ES-I3 (cell line): ENCODE data around the gene MCC.

ENCODE experiments used
- H3K36me3 ChIP-seq: 2 replicates; pipeline ENCODE4 v1.6.1; 2013; ENCODE audit warnings: mild to moderate bottlenecking, low read length, control low read depth, moderate library complexity; ENCODE audit not compliant: insufficient read depth
- H3K4me1 ChIP-seq: 2 replicates; pipeline ENCODE4 v1.6.1; 2013; ENCODE audit warnings: mild to moderate bottlenecking, control low read depth, low read length; ENCODE audit not compliant: insufficient read depth
- H3K9ac ChIP-seq: 2 replicates; pipeline ENCODE4 v1.6.1; 2013; ENCODE audit warnings: low read depth, mild to moderate bottlenecking, low read length, moderate library complexity
- H3K9me3 ChIP-seq: 2 replicates; pipeline ENCODE4 v1.6.1; 2013; ENCODE audit warnings: mild to moderate bottlenecking, low read length, moderate library complexity; ENCODE audit not compliant: control insufficient read depth, insufficient read depth

Gene MCC

DNA sequence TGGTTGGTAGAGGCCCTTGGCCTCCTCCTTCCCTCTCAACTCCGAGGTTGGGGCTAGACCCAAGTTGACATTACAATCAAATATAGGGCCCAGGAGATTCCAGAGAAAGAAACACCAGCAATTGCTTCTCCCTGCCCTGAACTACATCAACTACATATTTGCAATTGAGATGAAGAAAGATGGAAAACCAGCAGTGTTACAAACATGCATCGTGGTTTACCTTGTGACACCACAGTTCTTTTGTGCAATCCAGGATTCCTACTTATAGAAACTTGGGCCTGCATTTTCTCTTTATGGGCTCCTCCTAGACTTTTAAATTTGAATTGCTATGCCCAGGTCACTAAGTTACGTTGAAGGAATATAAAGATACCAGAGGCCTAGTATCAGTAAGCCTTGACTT, 384.9 kb downstream of the MCC start:
- Histone ChIP-seq H3K9me3 (no peaks in the 10 kb centered on the region), H3K4me1 (no peaks in the 10 kb centered on the region), H3K9ac (no peak overlapping the region), H3K36me3 (no peaks in the 10 kb centered on the region)

DNA sequence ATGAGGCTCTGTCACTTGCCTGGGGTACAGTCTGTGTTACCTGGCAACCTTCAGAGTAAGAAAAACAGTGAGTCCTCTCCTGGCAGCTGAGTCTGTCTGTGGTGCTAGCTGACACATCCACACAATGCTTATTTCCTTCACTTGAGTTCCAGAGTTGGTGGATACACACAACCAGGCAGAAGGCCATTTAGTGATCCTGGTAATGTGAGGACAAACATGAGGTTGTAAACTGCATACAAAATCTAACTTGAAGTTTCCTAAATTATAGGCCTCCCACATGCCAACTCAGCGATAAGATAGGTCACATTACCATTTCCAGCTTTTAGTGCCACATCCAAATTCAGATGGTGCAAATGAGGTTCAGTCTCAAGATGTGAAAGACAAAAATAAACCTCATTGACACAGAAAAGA, 386.1 kb downstream of the MCC start:
- no peaks in the 10 kb centered on the region for H3K4me1 ChIP-seq
- no peaks in the 10 kb centered on the region; the same call in 1 of the 2 replicates for H3K36me3 ChIP-seq
- H3K9me3 ChIP-seq: no peaks in the 10 kb centered on the region
- H3K9ac ChIP-seq: no peak overlapping the region

DNA sequence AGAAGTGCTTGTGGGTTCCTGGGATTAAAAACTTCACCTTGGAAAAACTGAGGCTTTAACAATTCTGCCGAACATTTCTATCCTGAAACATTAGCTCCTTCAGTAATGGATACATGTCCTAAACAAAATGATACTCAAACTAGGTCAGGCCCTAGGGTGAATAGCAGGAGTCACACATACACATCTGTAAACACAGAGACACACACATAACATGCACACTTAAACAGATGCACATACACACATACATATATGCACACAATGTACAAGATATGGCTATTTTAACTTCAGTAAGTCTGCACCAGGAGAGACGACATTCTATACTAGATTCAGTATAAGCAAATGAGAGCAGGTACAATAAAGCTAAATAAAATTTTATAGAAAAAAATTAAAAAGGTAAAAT, 387.3 kb downstream of the MCC start:
- Histone ChIP-seq H3K9ac (no peak overlapping the region), H3K4me1 (no peaks in the 10 kb centered on the region), H3K36me3 (no peaks in the 10 kb centered on the region; the same call in 1 of the 2 replicates), H3K9me3 (no peaks in the 10 kb centered on the region)

DNA sequence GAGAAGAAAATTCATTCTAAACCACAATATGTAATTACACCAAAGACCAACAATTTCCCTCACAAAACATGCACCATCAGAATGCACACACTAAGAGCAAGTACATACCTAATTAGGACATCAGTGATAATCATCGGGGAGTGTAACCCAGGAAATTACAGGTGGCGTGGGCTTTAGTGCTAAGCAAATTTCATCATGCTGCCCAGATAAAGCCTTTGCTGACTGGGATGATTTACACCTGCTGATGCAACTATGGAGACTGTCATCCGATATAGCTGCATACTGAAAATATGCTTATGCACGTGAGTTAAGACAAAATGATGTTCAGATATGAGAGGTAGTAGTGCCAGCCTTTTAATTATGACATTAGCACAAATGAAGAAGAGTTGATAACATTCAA, 388.4 kb downstream of the MCC start:
- Histone ChIP-seq H3K9me3 (no peaks in the 10 kb centered on the region), H3K36me3 (no peaks in the 10 kb centered on the region; the same call in 1 of the 2 replicates), H3K9ac (no peak overlapping the region), H3K4me1 (no peaks in the 10 kb centered on the region)

DNA sequence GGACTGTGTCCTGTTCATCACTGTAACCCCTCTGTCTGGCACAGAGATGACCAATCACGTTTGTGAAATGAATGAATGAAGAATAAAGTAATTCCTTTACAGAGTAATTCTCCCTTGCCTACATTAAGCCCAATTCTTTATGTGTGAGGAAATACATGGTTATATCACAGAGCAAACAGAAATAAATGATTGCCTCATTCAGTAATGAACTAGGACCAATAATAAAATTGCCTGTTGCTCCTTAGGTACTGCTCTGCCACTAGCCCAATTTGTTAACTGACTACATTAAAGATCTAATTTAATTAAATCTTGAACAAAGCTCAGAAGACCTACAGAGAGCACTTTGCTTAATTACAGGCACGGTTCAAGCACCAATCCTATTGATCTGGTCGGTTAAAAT, 389.9 kb downstream of the MCC start:
- Histone ChIP-seq H3K4me1 (no peaks in the 10 kb centered on the region), H3K9ac (no peak overlapping the region), H3K36me3 (no peaks in the 10 kb centered on the region; the same call in 1 of the 2 replicates), H3K9me3 (no peaks in the 10 kb centered on the region)

DNA sequence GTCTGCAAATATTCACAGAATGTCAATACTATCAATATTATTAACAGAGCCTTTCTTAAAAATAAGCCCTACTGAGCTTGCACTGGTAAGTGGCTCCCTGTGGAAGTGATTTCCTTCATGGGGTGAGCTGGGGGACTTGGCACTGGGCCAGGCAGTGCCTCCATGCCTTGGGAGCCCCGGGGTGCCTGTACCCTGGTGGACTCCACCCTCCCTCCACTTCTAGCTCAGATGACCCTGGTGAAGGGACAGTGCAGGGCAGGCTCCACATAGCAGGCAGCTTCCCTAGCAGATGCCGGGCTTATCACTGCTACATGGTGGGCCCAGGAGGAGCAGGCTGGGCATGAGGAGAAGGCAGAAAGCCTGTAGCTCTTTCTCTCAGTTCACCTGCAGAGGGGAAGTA, 392.4 kb downstream of the MCC start:
- Histone ChIP-seq H3K4me1 (no peaks in the 10 kb centered on the region), H3K9me3 (no peaks in the 10 kb centered on the region), H3K9ac (no peak overlapping the region), H3K36me3 (no peaks in the 10 kb centered on the region; the same call in 1 of the 2 replicates)

DNA sequence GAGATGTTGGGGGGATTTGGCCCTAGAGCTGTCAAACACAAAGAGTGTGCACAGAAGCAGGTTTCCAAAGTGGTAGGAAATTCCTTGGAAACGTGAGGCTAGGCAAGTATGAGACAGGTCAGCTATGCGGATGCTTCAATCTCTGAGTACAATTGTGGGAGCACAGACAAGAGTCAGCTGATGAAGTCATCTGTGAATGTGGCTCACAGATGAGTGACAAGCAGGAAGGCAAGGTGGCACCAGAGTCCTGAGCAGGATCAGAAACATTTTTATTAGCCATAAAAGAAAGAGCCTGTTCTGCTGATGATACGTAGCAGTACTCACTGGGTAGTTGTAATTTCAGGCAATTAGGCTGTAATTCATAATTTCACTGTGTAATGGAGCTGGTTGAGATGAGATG, 394.7 kb downstream of the MCC start:
- no peaks in the 10 kb centered on the region for H3K4me1 ChIP-seq
- no peaks in the 10 kb centered on the region; the same call in 1 of the 2 replicates for H3K36me3 ChIP-seq
- no peaks in the 10 kb centered on the region for H3K9me3 ChIP-seq
- no peak overlapping the region for H3K9ac ChIP-seq

DNA sequence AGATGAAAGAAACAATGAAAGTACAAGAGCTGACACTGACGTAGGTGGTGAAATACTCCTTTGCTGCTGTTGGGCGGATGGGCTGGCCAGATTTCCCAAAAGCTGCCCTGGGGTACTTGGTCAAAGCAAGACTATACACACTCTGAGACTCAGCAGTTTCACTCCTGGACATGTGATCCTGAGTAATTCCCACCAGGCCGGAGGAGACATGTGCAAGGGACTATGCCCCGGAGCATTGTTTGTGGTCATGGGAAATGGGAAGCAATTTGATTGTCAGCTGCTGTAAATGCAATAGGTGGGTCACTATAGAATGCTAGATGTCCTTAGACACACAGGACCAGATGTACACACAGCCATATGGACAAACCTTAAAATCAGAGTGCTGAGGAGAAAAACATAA, 395.6 kb downstream of the MCC start:
- H3K9ac ChIP-seq: no peak overlapping the region

DNA sequence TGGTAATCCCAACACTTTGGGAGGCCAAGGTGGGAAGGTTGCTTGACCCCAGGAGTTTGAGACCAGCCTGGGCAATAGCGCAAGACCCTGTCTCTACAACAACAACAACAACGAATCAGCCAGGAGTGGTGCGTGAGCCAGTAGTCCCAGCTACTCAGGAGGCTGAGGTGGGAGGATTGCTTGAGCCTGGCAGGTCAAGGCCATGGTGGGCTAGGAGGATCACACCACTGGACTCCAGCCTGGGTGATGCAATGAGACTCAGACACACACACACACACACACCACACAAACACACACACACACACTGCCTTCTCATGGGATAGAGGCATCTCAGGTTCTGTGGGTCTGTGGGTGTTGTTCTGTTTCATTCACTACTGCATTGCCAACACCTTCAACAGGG, 396.6 kb downstream of the MCC start:
- Histone ChIP-seq H3K36me3 (no peaks in the 10 kb centered on the region), H3K9ac (no peak overlapping the region), H3K4me1 (no peaks in the 10 kb centered on the region), H3K9me3 (no peaks in the 10 kb centered on the region)

More for the DNA sequence above, 395.6 kb downstream of the MCC start:
- Histone ChIP-seq H3K36me3 (no peaks in the 10 kb centered on the region), H3K9me3 (no peaks in the 10 kb centered on the region), H3K4me1 (no peaks in the 10 kb centered on the region)

DNA sequence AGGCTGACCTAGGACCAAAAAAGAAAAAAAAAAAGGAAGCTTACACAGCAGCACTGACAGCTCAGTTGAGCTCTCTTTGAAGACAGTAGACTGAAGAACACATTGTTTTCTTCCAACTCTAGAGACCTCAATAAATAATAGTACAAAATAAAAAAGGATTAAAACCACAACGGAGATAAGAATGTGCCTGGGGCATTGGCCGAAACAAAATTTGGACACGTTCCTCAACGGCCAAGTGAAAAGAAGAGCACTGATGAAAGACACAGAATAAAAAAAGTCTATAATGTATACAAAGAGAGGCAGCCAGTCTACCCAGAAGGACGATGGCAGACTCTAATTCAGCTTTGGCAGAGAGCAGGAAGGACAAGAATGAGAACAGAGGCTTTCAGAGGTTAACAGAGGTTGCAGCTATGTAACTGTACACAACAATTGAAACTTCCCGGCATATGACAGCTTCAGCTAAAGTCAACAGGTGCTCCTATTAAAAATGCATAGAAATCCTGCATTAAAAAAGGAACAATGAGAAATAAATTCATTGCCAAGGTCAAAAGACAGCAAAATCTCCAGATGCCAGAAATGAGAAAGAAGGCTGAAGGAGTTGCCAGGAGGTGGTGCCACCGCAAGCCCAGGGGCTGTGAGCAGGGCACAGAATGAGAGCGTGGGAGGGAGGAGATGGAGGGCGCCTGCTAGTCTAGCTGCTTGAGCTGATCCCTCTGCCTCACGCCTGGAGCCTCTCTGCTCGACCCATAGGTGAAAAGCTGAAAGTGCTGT, 397.7 kb downstream of the MCC start:
- Histone ChIP-seq H3K36me3 (no peaks in the 10 kb centered on the region), H3K9me3 (no peaks in the 10 kb centered on the region), H3K4me1 (no peaks in the 10 kb centered on the region), H3K9ac (no peak overlapping the region)

DNA sequence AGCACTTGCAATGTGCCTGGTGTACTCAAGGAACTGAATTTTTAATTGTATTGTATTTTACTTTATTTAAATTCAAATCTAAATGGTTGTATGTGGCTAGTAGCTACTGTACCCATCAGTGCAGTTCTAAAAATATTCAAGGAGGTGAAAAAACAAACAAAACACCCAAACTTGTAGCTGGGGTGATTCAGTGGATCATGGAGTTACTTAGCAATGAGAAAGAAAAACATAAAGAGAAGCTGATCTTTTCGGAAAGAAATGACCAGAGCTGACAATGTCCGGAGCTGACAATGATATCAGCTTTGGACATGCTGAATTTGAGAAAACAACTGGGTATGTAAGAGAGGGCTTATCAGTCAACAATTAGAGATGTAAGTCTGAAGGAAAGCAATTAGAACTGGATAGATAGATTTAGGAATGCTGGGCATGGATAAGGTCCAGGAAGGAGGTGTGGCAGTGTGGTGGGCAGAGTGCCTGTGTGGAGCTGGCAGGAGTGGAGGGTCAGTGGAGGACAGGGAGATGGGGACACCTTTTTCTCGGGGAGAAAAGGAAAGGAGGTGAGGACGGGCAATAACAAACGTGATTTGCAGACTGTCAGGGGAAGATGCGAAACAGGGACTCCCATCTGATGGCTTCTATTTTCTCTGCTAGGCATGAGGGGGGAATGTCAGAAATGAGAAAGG, 398.5 kb downstream of the MCC start:
- no peaks in the 10 kb centered on the region for H3K9me3 ChIP-seq
- H3K36me3 ChIP-seq: no peaks in the 10 kb centered on the region
- no peak overlapping the region for H3K9ac ChIP-seq
- no peaks in the 10 kb centered on the region for H3K4me1 ChIP-seq

DNA sequence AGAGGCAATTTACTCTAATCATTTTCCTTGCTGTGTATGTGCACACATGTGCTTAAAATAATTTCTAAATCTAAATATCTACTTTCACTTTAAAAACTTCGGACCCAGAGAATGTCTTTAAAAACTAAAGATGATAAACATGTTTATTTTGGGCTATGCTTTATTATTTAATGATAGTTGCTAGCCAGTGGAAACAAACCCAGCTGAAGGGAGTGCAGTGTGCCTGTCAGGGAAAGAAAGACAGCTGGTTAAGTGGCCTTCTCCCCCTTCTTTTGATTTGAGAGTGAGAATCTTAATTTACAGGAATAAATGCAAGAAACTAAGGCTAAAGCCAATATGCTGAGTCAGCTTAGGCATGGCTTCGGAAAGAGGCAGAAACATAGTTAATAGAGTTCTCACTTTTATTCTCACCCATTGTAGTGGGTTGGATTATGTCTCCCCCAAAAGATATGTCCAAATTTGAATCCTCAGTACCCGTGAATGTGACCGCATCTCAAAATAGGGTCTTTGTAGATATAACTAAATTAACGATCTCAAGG, 400.2 kb downstream of the MCC start:
- H3K4me1 ChIP-seq: no peaks in the 10 kb centered on the region
- H3K9ac ChIP-seq: no peak overlapping the region
- H3K36me3 ChIP-seq: no peaks in the 10 kb centered on the region
- no peaks in the 10 kb centered on the region for H3K9me3 ChIP-seq

DNA sequence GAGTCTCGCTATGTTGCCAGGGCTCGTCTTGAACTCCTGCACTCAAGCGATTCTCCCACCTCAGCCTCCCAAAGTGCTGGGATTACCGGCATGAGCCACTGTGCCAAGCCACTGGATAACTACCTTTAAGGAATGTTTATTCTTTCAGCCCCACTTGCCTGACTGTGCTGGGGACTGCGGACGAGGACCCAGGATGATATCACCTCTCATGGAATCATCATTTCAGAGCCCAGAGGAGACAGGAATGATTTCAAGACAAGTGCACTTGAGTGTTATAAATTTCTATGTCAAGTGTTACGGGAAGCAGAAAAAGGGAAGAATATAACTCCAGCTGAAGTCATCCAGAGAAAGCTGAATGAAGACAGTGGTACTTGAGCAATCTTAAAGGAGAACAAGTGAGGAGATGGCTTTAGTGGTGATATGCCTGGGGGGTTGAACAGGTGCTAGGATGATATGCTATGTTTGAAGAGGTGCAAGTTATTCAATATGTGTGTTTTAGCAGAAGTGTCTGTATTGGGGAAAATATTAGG, 402.3 kb downstream of the MCC start:
- Histone ChIP-seq H3K9ac (no peak overlapping the region), H3K9me3 (no peaks in the 10 kb centered on the region), H3K36me3 (no peaks in the 10 kb centered on the region; the same call in 1 of the 2 replicates), H3K4me1 (peaks cover 8% of the 10 kb centered on the region)

DNA sequence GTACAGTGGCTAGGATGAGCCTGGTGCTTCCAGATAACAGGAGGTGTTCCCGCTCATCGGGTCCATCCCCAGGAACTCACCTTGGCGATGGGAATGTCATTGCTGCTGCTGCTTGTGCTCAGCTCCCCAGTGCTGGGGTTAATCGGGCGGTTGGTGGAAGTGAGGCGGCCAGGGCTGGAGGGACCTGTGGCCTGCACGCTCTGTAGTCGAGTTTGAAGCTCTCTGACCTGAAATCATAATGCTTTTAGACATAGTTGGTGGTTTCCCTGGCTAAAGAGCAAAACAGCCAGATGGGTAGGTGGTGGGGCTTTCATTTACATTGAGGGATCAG, 403.2 kb downstream of the MCC start:
- Histone ChIP-seq H3K36me3 (no peaks in the 10 kb centered on the region; the same call in 1 of the 2 replicates), H3K9me3 (no peaks in the 10 kb centered on the region), H3K4me1 (peaks cover 8% of the 10 kb centered on the region), H3K9ac (no peak overlapping the region)
